Fibroblast of lung (primary cell): ENCODE results near the gene HNRNPM. TPM values are rescaled to one million over a fixed set of nuclear protein-coding genes. Genes with fewer than 3 reads are reported as not detected.
"Not testable (repeated sequence)": the region's sequence is repeated elsewhere in the genome, so short reads cannot be mapped to it uniquely, and the experiment has no call there.

ENCODE experiments used
- DNase-seq, 2 donors: peaks; one replicate each; pipeline versions ENCODE4 v3.0.0 to v3.0.0-alpha.2; 2010; ENCODE audit warnings: low read depth in 2 of 2
- H2AFZ ChIP-seq: 2 replicates; pipeline ENCODE4 v1.5.1; 2012; ENCODE audit warnings: low read length, control low read depth, inconsistent platforms
- H3K27ac ChIP-seq: 2 replicates; pipeline ENCODE4 v1.5.1; 2011; ENCODE audit warnings: low read length, control low read depth; ENCODE audit not compliant: insufficient read depth
- H3K27me3 ChIP-seq: 2 replicates; pipeline ENCODE4 v1.5.1; 2011; ENCODE audit warnings: mild to moderate bottlenecking, low read length; ENCODE audit not compliant: control insufficient read depth, insufficient read depth
- H3K36me3 ChIP-seq: 2 replicates; pipeline ENCODE4 v1.5.1; 2011; ENCODE audit warnings: low read length; ENCODE audit not compliant: control insufficient read depth, insufficient read depth
- H3K4me1 ChIP-seq: 2 replicates; pipeline ENCODE4 v1.5.1; 2011; ENCODE audit warnings: low read length; ENCODE audit not compliant: control insufficient read depth, insufficient read depth; ENCODE audit errors: extremely low read depth
- H3K4me2 ChIP-seq: 2 replicates; pipeline ENCODE4 v1.5.1; 2011; ENCODE audit warnings: low read length, control low read depth; ENCODE audit not compliant: insufficient read depth; ENCODE audit errors: extremely low read depth
- H3K4me3 ChIP-seq, 4 experiments: fragments of 200-600 bp in 1 of 4; sonication (generic) in 1 of 4; replicated peaks in 1 of 4; 2 replicates each; pipeline ENCODE4 v1.5.1; 2011 to 2016; ENCODE audit warnings: low read length in 4 of 4, low read depth in 3 of 4, mild to moderate bottlenecking in 3 of 4, control low read depth in 2 of 4, inconsistent platforms in 1 of 4, mixed read lengths in 1 of 4; ENCODE audit not compliant: insufficient read depth in 1 of 4; ENCODE audit errors: control extremely low read depth in 1 of 4
- H3K79me2 ChIP-seq: 2 replicates; pipeline ENCODE4 v1.5.1; 2012; ENCODE audit warnings: mild to moderate bottlenecking, low read length, inconsistent platforms; ENCODE audit not compliant: control insufficient read depth, insufficient read depth
- H3K9ac ChIP-seq: 2 replicates; pipeline ENCODE4 v1.5.1; 2011; ENCODE audit warnings: mild to moderate bottlenecking, low read length, control low read depth; ENCODE audit not compliant: insufficient read depth
- H3K9me3 ChIP-seq: 2 replicates; pipeline ENCODE4 v1.5.1; 2012; ENCODE audit warnings: low read depth, low read length; ENCODE audit not compliant: control insufficient read depth, insufficient read depth
- H4K20me1 ChIP-seq: 2 replicates; pipeline ENCODE4 v1.5.1; 2011; ENCODE audit warnings: low read length; ENCODE audit not compliant: control insufficient read depth, insufficient read depth; ENCODE audit errors: extremely low read depth
- CTCF ChIP-seq, 2 donors: IDR thresholded peaks in 1 of 2; conservative IDR thresholded peaks in 1 of 2; 1 replicate in 1 of 2; 2 replicates in 1 of 2; pipeline ENCODE4 v1.5.1; 2011 to 2012; ENCODE audit warnings: low read length in 2 of 2, control low read depth in 1 of 2, inconsistent platforms in 1 of 2, low read depth in 1 of 2, mild to moderate bottlenecking in 1 of 2
- EZH2 ChIP-seq: IDR thresholded peaks from 2 replicates; pipeline ENCODE4 v1.5.1; 2012; ENCODE audit warnings: low read length, control low read depth, mild to moderate bottlenecking; ENCODE audit errors: missing control alignments
- polyA plus RNA-seq, 2 donors: library from polyadenylated mRNA; depleted of rRNA in 1 of 2; stranded (reverse) in 1 of 2; unstranded in 1 of 2; fragments of >200 nt; gene quantifications; 2 replicates each; pipeline ENCODE4 v1.2.1, GENCODE V29; 2011 to 2012; ENCODE audit warnings: missing spikeins in 1 of 2
- total RNA-seq: library from RNA; depleted of rRNA; stranded (reverse); fragments of >200 nt; gene quantifications from 2 replicates; pipeline ENCODE4 v1.2.1, GENCODE V29; 2014

Gene HNRNPM
- total and polyA plus RNA-seq, 2 donors (not counting 1 experiment from before 2014, with no cell fraction given), result 51.5 to 104 TPM

GRCh38 chr19:8513687-8514504 is 69.1 kb downstream of the HNRNPM start, which contains the start of gene ZNF414:
Gene ZNF414 (minus strand): TSS chr19:8514167. CDS start chr19:8514046, 121 bp downstream.
- H3K79me2 ChIP-seq, result no peaks in the 10 kb centered on the region
- no peaks in the 10 kb centered on the region for H3K27me3 ChIP-seq
- H3K36me3 ChIP-seq, result peaks cover 3% of the 10 kb centered on the region
- H3K9ac ChIP-seq, result peak within 1 kb of the TSS; percentile 100
- H3K9me3 ChIP-seq, result no peaks in the 10 kb centered on the region
- H3K4me2 ChIP-seq, result peak within 1 kb of the TSS; percentile 92
- H2AFZ ChIP-seq, result peak within 1 kb of the TSS; percentile 89
- H3K4me3 ChIP-seq, result peak within 1 kb of the TSS; percentile 47 to 76 (median 64)
- H3K4me1 ChIP-seq, result peaks cover 10% of the 10 kb centered on the region
- H4K20me1 ChIP-seq, result no peaks in the 10 kb centered on the region
- DNase-seq, result peak; percentile 95
- TF ChIP-seq EZH2 (no peak), CTCF (conservative IDR thresholded peaks at IDR 0.05 in 1 of 2, IDR thresholded peaks at IDR 0.05 in 1 of 2; ENCODE audit: low read depth in 1 of 2, low read length in 2 of 2) (no peak)
- H3K27ac ChIP-seq, result peak within 1 kb of the TSS; percentile 96

GRCh38 chr19:8514505-8515009 is 69.8 kb downstream of the HNRNPM start:
- not testable (repeated sequence) for H3K27me3 ChIP-seq, H4K20me1 ChIP-seq, H3K9ac ChIP-seq, DNase-seq, H3K9me3 ChIP-seq, H3K36me3 ChIP-seq, H3K79me2 ChIP-seq, H2AFZ ChIP-seq
- Histone ChIP-seq H3K4me2 (peak overlapping the region; percentile 92), H3K27ac (peak overlapping the region; percentile 96), H3K4me1 (peaks cover 10% of the 10 kb centered on the region), H3K4me3 (peak overlapping the region in 3 of 4 experiments; percentile 47 to 76 (median 69))

GRCh38 chr19:8515317-8515716 is 70.5 kb downstream of the HNRNPM start:
- no peak overlapping the region for H3K4me3 ChIP-seq
- H2AFZ ChIP-seq, result no peak overlapping the region
- no peak overlapping the region for H3K9ac ChIP-seq

More at GRCh38 chr19:8515317-8515716, 70.5 kb downstream of the HNRNPM start:
- TF ChIP-seq CTCF (conservative IDR thresholded peaks at IDR 0.05 in 1 of 2, IDR thresholded peaks at IDR 0.05 in 1 of 2; ENCODE audit: low read depth in 1 of 2, low read length in 2 of 2), result no peak
- H3K27me3 ChIP-seq, result no peaks in the 10 kb centered on the region
- peaks cover 10% of the 10 kb centered on the region for H3K4me1 ChIP-seq
- H3K4me2 ChIP-seq, result no peak overlapping the region
- H3K79me2 ChIP-seq, result no peaks in the 10 kb centered on the region
- no peaks in the 10 kb centered on the region for H3K9me3 ChIP-seq
- no peaks in the 10 kb centered on the region for H4K20me1 ChIP-seq
- H3K27ac ChIP-seq, result no peak overlapping the region
- DNase-seq, result no peak
- peaks cover 3% of the 10 kb centered on the region for H3K36me3 ChIP-seq
